OCI-LY7 (cell line): ENCODE data around the gene PGAP6. TPM values are rescaled to one million over a fixed set of nuclear protein-coding genes. Genes with fewer than 3 reads are reported as not detected.

Experiments
- BruUV-seq: library from RNA; stranded (reverse); fragments of 400-500 nt; replicated peaks from 2 replicates; lab custom pipeline; 2021; lab: Mats Ljungman, UMichigan
- CTCF ChIA-PET: fragments of 300-600 bp; sonication (Branson Sonifier 250); formaldehyde crosslinking; loops from one replicate; lab custom pipeline; 2022; ENCODE audit warnings: antibody characterized with exemption; ENCODE audit not compliant: unreplicated experiment; lab: Charles Lee
- POLR2A ChIA-PET: fragments of 300-600 bp; sonication (Branson Sonifier 250); formaldehyde crosslinking; loops from one replicate; lab custom pipeline; 2022; ENCODE audit warnings: antibody characterized with exemption; lab: Charles Lee
- DNase-seq: peaks from one replicate; pipeline ENCODE4 v3.0.0-alpha.2; 2015; ENCODE audit warnings: low spot score
- H2AFZ ChIP-seq: fragments of 200-600 bp; sonication (generic), shearing (Covaris generic); 2 replicates; pipeline ENCODE4 v1.6.1; 2014; ENCODE audit warnings: mild to moderate bottlenecking, antibody characterized with exemption, low read length, moderate library complexity
- H3K27ac ChIP-seq: fragments of 200-600 bp; sonication (generic); 2 replicates; pipeline ENCODE4 v1.5.1; 2014; ENCODE audit warnings: mixed run types, low read depth, mild to moderate bottlenecking, moderate library complexity, low read length, inconsistent platforms; ENCODE audit not compliant: poor library complexity, severe bottlenecking
- H3K36me3 ChIP-seq: fragments of 200-600 bp; sonication (generic); 2 replicates; pipeline ENCODE4 v1.6.1; 2014; ENCODE audit warnings: mild to moderate bottlenecking, antibody characterized with exemption, low read length, moderate library complexity, mixed read lengths; ENCODE audit not compliant: insufficient read depth
- H3K4me1 ChIP-seq: fragments of 200-600 bp; sonication (generic); 2 replicates; pipeline ENCODE4 v1.5.1; 2014; ENCODE audit warnings: mild to moderate bottlenecking, low read length; ENCODE audit not compliant: insufficient read depth, poor library complexity, severe bottlenecking
- H3K4me2 ChIP-seq: fragments of 200-600 bp; sonication (generic); 2 replicates; pipeline ENCODE4 v1.6.1; 2014; ENCODE audit warnings: mild to moderate bottlenecking, low read length
- H3K4me3 ChIP-seq: fragments of 200-600 bp; sonication (generic); 2 replicates; pipeline ENCODE4 v1.5.1; 2014; ENCODE audit warnings: mild to moderate bottlenecking, low read depth, low read length; ENCODE audit not compliant: poor library complexity, severe bottlenecking
- H3K79me2 ChIP-seq: fragments of 200-600 bp; sonication (generic); 2 replicates; pipeline ENCODE4 v1.6.1; 2016; ENCODE audit warnings: low read depth, mild to moderate bottlenecking, low read length, moderate library complexity, mixed read lengths; ENCODE audit not compliant: insufficient read depth
- H3K9me2 ChIP-seq: fragments of 200-600 bp; sonication (generic); 2 replicates; pipeline ENCODE4 v1.6.1; 2016; ENCODE audit warnings: mild to moderate bottlenecking, low read length, mixed read lengths; ENCODE audit not compliant: insufficient read depth
- H3K9me3 ChIP-seq: fragments of 200-600 bp; sonication (generic); 2 replicates; pipeline ENCODE4 v1.6.1; 2014; ENCODE audit warnings: mild to moderate bottlenecking, mixed run types, low read length, mixed read lengths
- H4K20me1 ChIP-seq: fragments of 200-600 bp; sonication (generic); 2 replicates; pipeline ENCODE4 v1.6.1; 2014; ENCODE audit warnings: mild to moderate bottlenecking, antibody characterized with exemption, low read length, moderate library complexity, mixed read lengths; ENCODE audit not compliant: insufficient read depth
- EZH2phosphoT487 ChIP-seq: fragments of 200-600 bp; sonication (generic); IDR thresholded peaks from 2 replicates; pipeline ENCODE4 v1.6.1; 2018; ENCODE audit warnings: low read depth, borderline replicate concordance, mild to moderate bottlenecking, mixed run types, antibody characterized with exemption, low read length, moderate library complexity, mixed read lengths
- intact Hi-C: fragments of 100-400 bp; cut with micrococcal nuclease; formaldehyde crosslinking; loops from one replicate; pipeline ENCODE4 v1.10.0; 2022; ENCODE audit not compliant: unreplicated experiment
- total RNA-seq, 2 experiments: library from RNA; depleted of rRNA in 1 of 2; stranded (reverse); fragments of >200 nt in 1 of 2; shearing (Covaris generic) in 1 of 2; gene quantifications; 2 replicates each; pipeline ENCODE4 v1.2.3, GENCODE V29; 2014 to 2022
- TF ChIP-seq, protein P1 (sequence below): fragments of 200-600 bp; sonication (generic); conservative IDR thresholded peaks from 2 replicates; pipeline ENCODE4 v1.5.1; 2014; ENCODE audit warnings: mild to moderate bottlenecking, antibody characterized with exemption, low read length, moderate library complexity, mixed read lengths

The PGAP6 gene
- total RNA-seq, 2 experiments from 2014 or later: 41.2 to 50.6 TPM

DNA sequence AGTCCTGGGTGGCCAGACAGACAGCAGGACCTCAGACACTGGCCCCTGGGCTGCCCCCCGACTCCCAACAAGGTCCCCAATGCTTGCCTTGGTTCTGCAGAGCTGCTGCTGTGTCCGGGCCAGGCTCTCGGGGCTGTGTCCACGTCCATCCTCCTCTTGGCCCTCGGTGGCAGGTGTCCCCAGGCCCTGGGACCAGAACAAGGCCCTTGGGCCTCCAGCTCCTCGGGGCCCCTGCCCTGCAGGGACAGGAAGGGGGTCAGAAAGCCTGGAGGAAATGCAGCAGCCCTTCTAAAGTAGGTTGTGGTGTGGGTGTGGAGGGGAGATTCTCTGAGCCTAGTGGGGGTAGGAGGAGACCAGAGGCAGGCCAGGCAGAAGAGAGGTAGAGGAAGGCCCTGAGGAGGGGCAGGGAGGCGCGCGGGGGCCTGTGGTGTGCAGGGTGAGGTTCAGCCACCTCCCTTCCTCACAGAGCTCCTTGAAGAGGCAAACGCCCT, 26.8 kb downstream of the PGAP6 start:
- Histone ChIP-seq H3K4me3 (no peak overlapping the region), H2AFZ (no peak overlapping the region), H3K36me3 (peaks cover 8% of the 10 kb centered on the region), H3K9me3 (no peaks in the 10 kb centered on the region), H3K4me2 (no peak overlapping the region), H4K20me1 (no peaks in the 10 kb centered on the region), H3K27ac (no peak overlapping the region), H3K9me2 (no peaks in the 10 kb centered on the region), H3K79me2 (peaks cover 9% of the 10 kb centered on the region; the same call in 1 of the 2 replicates), H3K4me1 (peaks cover 15% of the 10 kb centered on the region)
- no peak for TF ChIP-seq EZH2phosphoT487
- TF ChIP-seq, protein P1, sequence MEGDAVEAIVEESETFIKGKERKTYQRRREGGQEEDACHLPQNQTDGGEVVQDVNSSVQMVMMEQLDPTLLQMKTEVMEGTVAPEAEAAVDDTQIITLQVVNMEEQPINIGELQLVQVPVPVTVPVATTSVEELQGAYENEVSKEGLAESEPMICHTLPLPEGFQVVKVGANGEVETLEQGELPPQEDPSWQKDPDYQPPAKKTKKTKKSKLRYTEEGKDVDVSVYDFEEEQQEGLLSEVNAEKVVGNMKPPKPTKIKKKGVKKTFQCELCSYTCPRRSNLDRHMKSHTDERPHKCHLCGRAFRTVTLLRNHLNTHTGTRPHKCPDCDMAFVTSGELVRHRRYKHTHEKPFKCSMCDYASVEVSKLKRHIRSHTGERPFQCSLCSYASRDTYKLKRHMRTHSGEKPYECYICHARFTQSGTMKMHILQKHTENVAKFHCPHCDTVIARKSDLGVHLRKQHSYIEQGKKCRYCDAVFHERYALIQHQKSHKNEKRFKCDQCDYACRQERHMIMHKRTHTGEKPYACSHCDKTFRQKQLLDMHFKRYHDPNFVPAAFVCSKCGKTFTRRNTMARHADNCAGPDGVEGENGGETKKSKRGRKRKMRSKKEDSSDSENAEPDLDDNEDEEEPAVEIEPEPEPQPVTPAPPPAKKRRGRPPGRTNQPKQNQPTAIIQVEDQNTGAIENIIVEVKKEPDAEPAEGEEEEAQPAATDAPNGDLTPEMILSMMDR: no peak
- intact Hi-C loops: no loop called here
- POLR2A ChIA-PET: no interaction called here
- no peak for DNase-seq
- BruUV-seq: no TSS peak
- CTCF ChIA-PET: no interaction called here

DNA sequence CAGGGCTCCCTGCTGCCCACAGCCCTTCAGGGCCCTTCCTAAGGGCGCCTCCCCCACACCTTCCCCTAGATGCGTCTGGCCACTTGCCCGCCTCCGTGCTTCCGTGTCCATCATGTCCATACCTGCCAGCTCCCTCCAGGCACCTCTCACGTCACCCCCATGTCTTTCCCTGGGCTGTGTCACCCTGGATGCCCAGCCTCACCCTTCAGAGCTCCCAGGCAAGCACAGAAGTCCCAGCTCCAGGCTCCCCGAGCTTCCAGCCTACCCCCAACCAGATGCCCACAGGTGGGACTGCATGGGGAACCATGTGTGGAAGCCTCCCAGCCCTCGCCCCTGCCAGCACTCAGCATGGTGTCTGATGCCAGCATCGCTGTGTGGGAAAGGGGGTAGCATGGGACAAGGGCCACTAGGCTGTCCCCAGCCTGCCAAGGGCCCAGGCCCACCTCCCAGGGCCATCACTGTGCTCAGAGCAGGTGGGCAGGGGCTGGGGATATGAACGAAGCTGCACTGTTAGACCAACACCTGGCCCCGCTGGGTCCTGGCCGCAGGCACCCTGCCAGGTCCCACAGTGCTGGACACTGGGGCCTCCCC, 27.4 kb downstream of the PGAP6 start:
- Histone ChIP-seq H3K9me2 (no peaks in the 10 kb centered on the region), H3K27ac (no peak overlapping the region), H3K4me1 (peaks cover 18% of the 10 kb centered on the region), H3K9me3 (no peaks in the 10 kb centered on the region), H3K4me2 (no peak overlapping the region), H2AFZ (no peak overlapping the region), H4K20me1 (no peaks in the 10 kb centered on the region), H3K36me3 (peaks cover 12% of the 10 kb centered on the region), H3K79me2 (peaks cover 9% of the 10 kb centered on the region; the same call in 1 of the 2 replicates), H3K4me3 (no peak overlapping the region)
- intact Hi-C loops: no loop called here
- no TSS peak for BruUV-seq
- DNase-seq: no peak
- TF ChIP-seq, protein P1: no peak
- no peak for TF ChIP-seq EZH2phosphoT487
- CTCF ChIA-PET: no interaction called here
- POLR2A ChIA-PET: no interaction called here
